Astrocyte (in vitro differentiated cells and primary cell): ENCODE results near the gene PIK3R1. TPM values are rescaled to one million over a fixed set of nuclear protein-coding genes. Genes with fewer than 3 reads are reported as not detected.

ENCODE experiments used
- DNase-seq: peaks from one replicate; pipeline ENCODE4 v3.0.0-alpha.2; 2010; ENCODE audit warnings: low read depth
- FAIRE-seq: peaks from 2 replicates; lab custom pipeline; 2011; peaks lifted over from hg19 to GRCh38; lab: Jason Lieb, UNC
- H2AFZ ChIP-seq: 2 replicates; pipeline ENCODE4 v1.6.0; 2012; ENCODE audit warnings: low read depth, low read length, inconsistent platforms
- H3K27ac ChIP-seq: 2 replicates; pipeline ENCODE4 v1.5.1; 2011; ENCODE audit warnings: low read depth, low read length, inconsistent platforms
- H3K27me3 ChIP-seq: 2 replicates; pipeline ENCODE4 v1.6.0; 2011; ENCODE audit warnings: low read length, inconsistent platforms; ENCODE audit not compliant: insufficient read depth
- H3K36me3 ChIP-seq: 2 replicates; pipeline ENCODE4 v1.5.1; 2011; ENCODE audit warnings: low read length, inconsistent platforms; ENCODE audit not compliant: insufficient read depth
- H3K4me1 ChIP-seq: 2 replicates; pipeline ENCODE4 v1.5.1; 2011; ENCODE audit warnings: low read length, inconsistent platforms; ENCODE audit not compliant: insufficient read depth
- H3K4me2 ChIP-seq: 2 replicates; pipeline ENCODE4 v1.6.0; 2012; ENCODE audit warnings: low read length, inconsistent platforms
- H3K4me3 ChIP-seq: 2 replicates; pipeline ENCODE4 v1.5.1; 2011; ENCODE audit warnings: low read depth, mild to moderate bottlenecking, low read length, inconsistent platforms; ENCODE audit not compliant: insufficient read depth
- H3K79me2 ChIP-seq: 2 replicates; pipeline ENCODE4 v1.6.0; 2012; ENCODE audit warnings: mild to moderate bottlenecking, low read length, inconsistent platforms; ENCODE audit not compliant: insufficient read depth
- H3K9ac ChIP-seq: 2 replicates; pipeline ENCODE4 v1.6.0; 2012; ENCODE audit warnings: mild to moderate bottlenecking, low read length, inconsistent platforms
- H3K9me3 ChIP-seq: 2 replicates; pipeline ENCODE4 v1.5.1; 2012; ENCODE audit warnings: low read depth, mild to moderate bottlenecking, low read length, inconsistent platforms; ENCODE audit not compliant: insufficient read depth
- H4K20me1 ChIP-seq: 2 replicates; pipeline ENCODE4 v1.6.0; 2012; ENCODE audit warnings: low read length, inconsistent platforms; ENCODE audit not compliant: insufficient read depth
- H3K27ac Mint-ChIP-seq: one replicate; pipeline ENCODE4 v1.8.0; 2021; ENCODE audit warnings: mild to moderate bottlenecking, mixed read lengths; ENCODE audit not compliant: unreplicated experiment
- H3K27me3 Mint-ChIP-seq: one replicate; pipeline ENCODE4 v1.8.0; 2021; ENCODE audit warnings: low read depth, mixed read lengths; ENCODE audit not compliant: unreplicated experiment
- H3K36me3 Mint-ChIP-seq: one replicate; pipeline ENCODE4 v1.8.0; 2021; ENCODE audit warnings: low read depth, mixed read lengths; ENCODE audit not compliant: unreplicated experiment
- H3K4me1 Mint-ChIP-seq: one replicate; pipeline ENCODE4 v1.8.0; 2021; ENCODE audit warnings: low read depth, mixed read lengths; ENCODE audit not compliant: unreplicated experiment
- H3K4me3 Mint-ChIP-seq: one replicate; pipeline ENCODE4 v1.8.0; 2021; ENCODE audit warnings: mild to moderate bottlenecking, moderate library complexity, mixed read lengths; ENCODE audit not compliant: unreplicated experiment
- H3K9me3 Mint-ChIP-seq: one replicate; pipeline ENCODE4 v1.8.0; 2021; ENCODE audit warnings: mild to moderate bottlenecking, mixed read lengths; ENCODE audit not compliant: unreplicated experiment
- EZH2 ChIP-seq: IDR thresholded peaks from 2 replicates; pipeline ENCODE4 v1.6.1; 2012; ENCODE audit warnings: mild to moderate bottlenecking, low read length, inconsistent platforms; ENCODE audit not compliant: insufficient read depth
- total RNA-seq: library from RNA; stranded (reverse); gene quantifications from 2 replicates; pipeline ENCODE4 v1.2.1, GENCODE V29; 2021
- TF ChIP-seq, protein P1 (sequence below): IDR thresholded peaks from 2 replicates; pipeline ENCODE4 v1.5.1; 2011; ENCODE audit warnings: low read depth, mild to moderate bottlenecking, inconsistent platforms, low read length, moderate library complexity; ENCODE audit not compliant: insufficient read depth

The PIK3R1 gene
- total RNA-seq, 1 donor from 2014 or later = 25.7 TPM

DNA sequence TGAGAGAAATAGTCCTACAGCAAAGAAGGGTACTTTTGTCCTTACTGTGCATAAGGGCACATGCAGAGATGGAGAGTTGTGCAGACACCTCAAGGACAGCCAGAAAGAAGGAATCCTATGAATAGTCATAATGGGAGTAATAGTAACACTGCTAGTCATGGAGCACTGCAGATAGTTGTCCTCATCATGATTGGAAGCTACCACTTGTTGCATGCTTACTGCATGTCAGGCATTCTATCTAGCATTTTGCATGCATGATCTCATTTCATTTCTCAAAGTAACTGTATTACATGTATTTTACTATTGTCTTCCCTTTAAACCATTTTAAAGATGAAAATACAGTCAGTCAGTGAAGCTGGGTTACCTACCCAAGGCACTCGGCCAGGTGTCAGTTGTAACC, 81.3 kb downstream of the PIK3R1 start:
- Mint-ChIP-seq H3K4me1 (peaks cover 12% of the 10 kb centered on the region), H3K4me3 (no peak overlapping the region), H3K27me3 (no peaks in the 10 kb centered on the region), H3K9me3 (no peaks in the 10 kb centered on the region), H3K27ac (no peak overlapping the region), H3K36me3 (peaks cover 33% of the 10 kb centered on the region)
- H3K27me3 ChIP-seq = no peaks in the 10 kb centered on the region
- no peak overlapping the region for H2AFZ ChIP-seq
- H3K9ac ChIP-seq = no peak overlapping the region
- no peak overlapping the region for H3K4me2 ChIP-seq
- H3K4me3 ChIP-seq = no peak overlapping the region
- DNase-seq (no peak), FAIRE-seq (no peak)
- H3K27ac ChIP-seq = no peak overlapping the region
- H3K36me3 ChIP-seq = peaks cover 36% of the 10 kb centered on the region
- H3K4me1 ChIP-seq = no peaks in the 10 kb centered on the region
- no peaks in the 10 kb centered on the region for H3K9me3 ChIP-seq
- H3K79me2 ChIP-seq = no peaks in the 10 kb centered on the region
- no peak for TF ChIP-seq EZH2
- TF ChIP-seq, protein P1, sequence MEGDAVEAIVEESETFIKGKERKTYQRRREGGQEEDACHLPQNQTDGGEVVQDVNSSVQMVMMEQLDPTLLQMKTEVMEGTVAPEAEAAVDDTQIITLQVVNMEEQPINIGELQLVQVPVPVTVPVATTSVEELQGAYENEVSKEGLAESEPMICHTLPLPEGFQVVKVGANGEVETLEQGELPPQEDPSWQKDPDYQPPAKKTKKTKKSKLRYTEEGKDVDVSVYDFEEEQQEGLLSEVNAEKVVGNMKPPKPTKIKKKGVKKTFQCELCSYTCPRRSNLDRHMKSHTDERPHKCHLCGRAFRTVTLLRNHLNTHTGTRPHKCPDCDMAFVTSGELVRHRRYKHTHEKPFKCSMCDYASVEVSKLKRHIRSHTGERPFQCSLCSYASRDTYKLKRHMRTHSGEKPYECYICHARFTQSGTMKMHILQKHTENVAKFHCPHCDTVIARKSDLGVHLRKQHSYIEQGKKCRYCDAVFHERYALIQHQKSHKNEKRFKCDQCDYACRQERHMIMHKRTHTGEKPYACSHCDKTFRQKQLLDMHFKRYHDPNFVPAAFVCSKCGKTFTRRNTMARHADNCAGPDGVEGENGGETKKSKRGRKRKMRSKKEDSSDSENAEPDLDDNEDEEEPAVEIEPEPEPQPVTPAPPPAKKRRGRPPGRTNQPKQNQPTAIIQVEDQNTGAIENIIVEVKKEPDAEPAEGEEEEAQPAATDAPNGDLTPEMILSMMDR = no peak
- H4K20me1 ChIP-seq = no peaks in the 10 kb centered on the region

DNA sequence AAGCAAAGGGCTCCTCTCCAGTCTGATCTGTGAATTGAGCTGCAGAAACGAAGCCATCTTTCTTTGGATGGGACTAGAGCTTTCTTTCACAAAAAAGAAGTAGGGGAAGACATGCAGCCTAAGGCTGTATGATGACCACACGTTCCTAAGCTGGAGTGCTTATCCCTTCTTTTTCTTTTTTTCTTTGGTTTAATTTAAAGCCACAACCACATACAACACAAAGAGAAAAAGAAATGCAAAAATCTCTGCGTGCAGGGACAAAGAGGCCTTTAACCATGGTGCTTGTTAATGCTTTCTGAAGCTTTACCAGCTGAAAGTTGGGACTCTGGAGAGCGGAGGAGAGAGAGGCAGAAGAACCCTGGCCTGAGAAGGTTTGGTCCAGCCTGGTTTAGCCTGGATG, 82.1 kb downstream of the PIK3R1 start:
- Mint-ChIP-seq H3K36me3 (peaks cover 30% of the 10 kb centered on the region), H3K27ac (no peak overlapping the region), H3K27me3 (no peaks in the 10 kb centered on the region)

DNA sequence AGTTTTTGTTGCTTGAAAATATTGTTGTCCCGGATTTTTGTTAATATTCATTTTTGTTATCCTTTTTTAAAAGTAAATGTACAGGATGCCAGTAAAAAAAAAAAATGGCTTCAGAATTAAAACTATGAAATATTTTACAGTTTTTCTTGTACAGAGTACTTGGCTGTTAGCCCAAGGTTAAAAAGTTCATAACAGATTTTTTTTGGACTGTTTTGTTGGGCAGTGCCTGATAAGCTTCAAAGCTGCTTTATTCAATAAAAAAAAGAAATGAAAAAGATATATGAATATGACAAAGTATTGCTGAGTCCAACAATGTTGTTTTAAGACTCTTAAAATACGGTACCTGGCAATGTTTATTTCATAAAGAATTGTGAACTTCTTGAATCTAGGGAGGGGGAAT, 82.9 kb downstream of the PIK3R1 start:
- no peaks in the 10 kb centered on the region for H3K4me1 ChIP-seq
- no peak overlapping the region for H3K9ac ChIP-seq
- H3K9me3 ChIP-seq = no peaks in the 10 kb centered on the region
- H3K4me2 ChIP-seq = no peak overlapping the region
- H3K4me3 ChIP-seq = no peak overlapping the region
- FAIRE-seq = no peak
- H3K36me3 ChIP-seq = peaks cover 39% of the 10 kb centered on the region
- peaks cover 20% of the 10 kb centered on the region for H3K4me1 Mint-ChIP-seq
- no peak overlapping the region for H3K4me3 Mint-ChIP-seq
- DNase-seq = no peak
- H3K27me3 Mint-ChIP-seq = no peaks in the 10 kb centered on the region
- H3K27ac ChIP-seq = no peak overlapping the region
- H3K79me2 ChIP-seq = no peaks in the 10 kb centered on the region
- no peaks in the 10 kb centered on the region for H3K27me3 ChIP-seq
- TF ChIP-seq EZH2 = no peak
- H4K20me1 ChIP-seq = no peaks in the 10 kb centered on the region
- no peaks in the 10 kb centered on the region for H3K9me3 Mint-ChIP-seq
- no peak overlapping the region for H3K27ac Mint-ChIP-seq
- H3K36me3 Mint-ChIP-seq = peaks cover 28% of the 10 kb centered on the region
- no peak overlapping the region for H2AFZ ChIP-seq

More for the DNA sequence above, 82.1 kb downstream of the PIK3R1 start:
- no peak for TF ChIP-seq EZH2
- TF ChIP-seq, protein P1 = no peak
- DNase-seq = no peak
- Histone ChIP-seq H3K4me3 (no peak overlapping the region), H2AFZ (no peak overlapping the region), H4K20me1 (no peaks in the 10 kb centered on the region), H3K4me1 (no peaks in the 10 kb centered on the region), H3K36me3 (peaks cover 39% of the 10 kb centered on the region), H3K79me2 (no peaks in the 10 kb centered on the region), H3K27ac (no peak overlapping the region), H3K9ac (no peak overlapping the region), H3K27me3 (no peaks in the 10 kb centered on the region), H3K4me2 (no peak overlapping the region), H3K9me3 (no peaks in the 10 kb centered on the region)
- Mint-ChIP-seq H3K4me3 (no peak overlapping the region), H3K9me3 (no peaks in the 10 kb centered on the region), H3K4me1 (peaks cover 12% of the 10 kb centered on the region)
- FAIRE-seq = no peak
